ENCODE measurements around the gene RAI1. TPM values are rescaled to one million over a fixed set of nuclear protein-coding genes. Genes with fewer than 3 reads are reported as not detected.

The RAI1 gene
- total RNA-seq, 2 experiments from 2014 or later: 17.1 to 49.4 TPM

DNA sequence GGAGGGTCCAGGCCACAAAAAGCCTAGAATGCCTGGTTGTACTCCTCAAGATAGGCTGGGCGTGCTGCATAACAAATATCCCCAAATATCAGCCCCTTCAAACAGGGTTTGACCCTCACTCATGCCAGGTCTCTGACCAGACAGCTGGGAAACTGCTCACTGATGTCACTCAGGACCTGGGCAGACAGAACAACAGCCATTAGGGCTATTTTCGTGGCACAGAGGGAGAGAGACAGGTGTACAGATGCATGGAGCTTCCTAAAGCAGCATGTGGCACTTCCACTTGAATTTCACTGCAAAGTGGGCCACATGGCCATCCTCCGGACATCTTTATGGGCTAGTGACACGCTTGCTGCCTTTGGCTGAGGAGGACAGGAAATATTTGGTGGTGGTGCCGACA is 82.5 kb downstream of the RAI1 start:
- intact Hi-C loops (cut with micrococcal nuclease; ENCODE audit: unreplicated experiment): no loop called here
- DNase-seq (ENCODE audit: low spot score): no peak
- ChIA-PET CTCF (ENCODE audit: unreplicated experiment) (no interaction called here), POLR2A (interaction anchor here (1.0 to 1.1 kb wide), 2 partner anchors 9 to 17 kb away, joined by 3 to 6 read pairs; no protein-coding TSS in a partner anchor)
- Histone ChIP-seq H3K4me3 (ENCODE audit: low read depth, low read length, poor library complexity, severe bottlenecking) (peak overlapping the region; percentile 67), H3K4me2 (ENCODE audit: low read length) (peak overlapping the region; percentile 92), H3K79me2 (ENCODE audit: insufficient read depth, low read depth, low read length) (peaks cover 57% of the 10 kb centered on the region; the same call in 1 of the 2 replicates), H2AFZ (ENCODE audit: low read length) (no peak overlapping the region), H3K36me3 (ENCODE audit: insufficient read depth, low read length) (peaks cover 14% of the 10 kb centered on the region; the same call in 1 of the 2 replicates), H3K4me1 (ENCODE audit: insufficient read depth, low read length, poor library complexity, severe bottlenecking) (peaks cover 100% of the 10 kb centered on the region), H3K9me3 (ENCODE audit: low read length) (no peaks in the 10 kb centered on the region), H3K9me2 (ENCODE audit: insufficient read depth, low read length) (no peaks in the 10 kb centered on the region), H3K27ac (ENCODE audit: low read depth, low read length, poor library complexity, severe bottlenecking) (peak overlapping the region; percentile 97), H4K20me1 (ENCODE audit: insufficient read depth, low read length) (no peaks in the 10 kb centered on the region)
- no TSS peak for BruUV-seq (replicated peaks)
- TF ChIP-seq EZH2phosphoT487 (IDR thresholded peaks at IDR 0.05; ENCODE audit: borderline replicate concordance, low read depth, low read length): no peak
- TF ChIP-seq, protein P1, sequence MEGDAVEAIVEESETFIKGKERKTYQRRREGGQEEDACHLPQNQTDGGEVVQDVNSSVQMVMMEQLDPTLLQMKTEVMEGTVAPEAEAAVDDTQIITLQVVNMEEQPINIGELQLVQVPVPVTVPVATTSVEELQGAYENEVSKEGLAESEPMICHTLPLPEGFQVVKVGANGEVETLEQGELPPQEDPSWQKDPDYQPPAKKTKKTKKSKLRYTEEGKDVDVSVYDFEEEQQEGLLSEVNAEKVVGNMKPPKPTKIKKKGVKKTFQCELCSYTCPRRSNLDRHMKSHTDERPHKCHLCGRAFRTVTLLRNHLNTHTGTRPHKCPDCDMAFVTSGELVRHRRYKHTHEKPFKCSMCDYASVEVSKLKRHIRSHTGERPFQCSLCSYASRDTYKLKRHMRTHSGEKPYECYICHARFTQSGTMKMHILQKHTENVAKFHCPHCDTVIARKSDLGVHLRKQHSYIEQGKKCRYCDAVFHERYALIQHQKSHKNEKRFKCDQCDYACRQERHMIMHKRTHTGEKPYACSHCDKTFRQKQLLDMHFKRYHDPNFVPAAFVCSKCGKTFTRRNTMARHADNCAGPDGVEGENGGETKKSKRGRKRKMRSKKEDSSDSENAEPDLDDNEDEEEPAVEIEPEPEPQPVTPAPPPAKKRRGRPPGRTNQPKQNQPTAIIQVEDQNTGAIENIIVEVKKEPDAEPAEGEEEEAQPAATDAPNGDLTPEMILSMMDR (conservative IDR thresholded peaks at IDR 0.05; ENCODE audit: low read length): no peak

DNA sequence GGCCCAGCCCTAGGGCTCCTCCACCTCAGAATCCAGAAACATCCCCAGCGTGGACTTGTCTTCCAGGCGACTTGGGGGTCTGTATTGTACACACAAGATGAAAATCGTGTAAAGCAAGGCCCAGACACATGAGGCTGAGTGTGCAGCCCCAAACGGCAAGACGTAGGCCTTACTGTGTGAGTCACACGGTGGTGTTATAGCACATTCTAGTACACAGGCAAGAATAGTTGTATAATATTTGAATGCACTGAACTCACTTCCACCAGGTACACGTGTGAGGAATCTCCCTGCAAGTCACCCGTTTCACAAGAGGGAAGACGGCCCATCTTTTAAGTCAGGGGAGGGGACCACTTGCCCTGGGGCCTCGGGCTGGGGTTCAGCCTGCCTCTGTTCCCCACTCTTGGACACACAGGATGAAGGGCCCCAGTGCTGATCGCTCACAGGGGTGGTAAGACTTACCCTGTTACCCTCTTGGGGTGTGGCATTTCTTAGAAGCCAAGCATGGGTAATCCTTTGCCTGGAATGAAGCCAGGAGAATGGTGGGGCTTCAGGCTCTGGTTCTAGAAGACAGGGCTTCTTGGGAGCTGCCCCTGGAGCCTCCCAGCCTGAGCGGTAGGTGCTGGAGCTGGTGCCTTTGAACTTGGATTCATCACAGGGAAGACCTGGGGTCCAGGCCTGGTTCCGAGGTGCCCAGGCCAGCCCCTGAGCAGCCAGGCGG is 84.3 kb downstream of the RAI1 start:
- CTCF ChIA-PET (ENCODE audit: unreplicated experiment): interaction anchor here (0.5 to 1.1 kb wide), 4 partner anchors 8 to 96 kb away, joined by 3 to 5 read pairs (median 4); no protein-coding TSS in a partner anchor
- no peak overlapping the region for H2AFZ ChIP-seq (ENCODE audit: low read length)
- H3K9me3 ChIP-seq (ENCODE audit: low read length): no peaks in the 10 kb centered on the region
- peaks cover 44% of the 10 kb centered on the region; the same call in 1 of the 2 replicates for H3K79me2 ChIP-seq (ENCODE audit: insufficient read depth, low read depth, low read length)
- H3K4me1 ChIP-seq (ENCODE audit: insufficient read depth, low read length, poor library complexity, severe bottlenecking): peaks cover 88% of the 10 kb centered on the region
- BruUV-seq (replicated peaks): TSS peak; percentile 79
- POLR2A ChIA-PET: interaction anchor here (0.6 to 2.5 kb wide), 7 partner anchors 8 to 74 kb away, joined by 3 to 8 read pairs (median 5); no protein-coding TSS in a partner anchor
- no peaks in the 10 kb centered on the region for H4K20me1 ChIP-seq (ENCODE audit: insufficient read depth, low read length)
- DNase-seq (ENCODE audit: low spot score): peak; percentile 51
- H3K27ac ChIP-seq (ENCODE audit: low read depth, low read length, poor library complexity, severe bottlenecking): peak overlapping the region; percentile 97
- no peaks in the 10 kb centered on the region for H3K9me2 ChIP-seq (ENCODE audit: insufficient read depth, low read length)
- H3K4me3 ChIP-seq (ENCODE audit: low read depth, low read length, poor library complexity, severe bottlenecking): peak overlapping the region; percentile 67
- H3K36me3 ChIP-seq (ENCODE audit: insufficient read depth, low read length): peaks cover 6% of the 10 kb centered on the region; the same call in 1 of the 2 replicates
- intact Hi-C loops (cut with micrococcal nuclease; ENCODE audit: unreplicated experiment): loop anchor here (1.0 kb wide), 2 partner anchors 7 to 18 kb away; no protein-coding TSS in a partner anchor
- TF ChIP-seq, protein P1 (conservative IDR thresholded peaks at IDR 0.05; ENCODE audit: low read length): no peak
- TF ChIP-seq EZH2phosphoT487 (IDR thresholded peaks at IDR 0.05; ENCODE audit: borderline replicate concordance, low read depth, low read length): no peak
- H3K4me2 ChIP-seq (ENCODE audit: low read length): peak overlapping the region; percentile 92

All from OCI-LY7 (cell line).